IMR-90 (cell line): ENCODE results near the gene TRAFD1. TPM values are rescaled to one million over a fixed set of nuclear protein-coding genes. Genes with fewer than 3 reads are reported as not detected.

Experiments used
- ATAC-seq: fragments of 200-7000 bp; cut with Tn5 transposase; 2 replicates; pipeline ENCODE4 v1.9.1; 2020; ENCODE audit warnings: low read depth, mild to moderate bottlenecking, moderate library complexity
- BruUV-seq: library from RNA; stranded (reverse); fragments of 400-500 nt; replicated peaks from 2 replicates; lab custom pipeline; 2021; lab: Mats Ljungman, UMichigan
- CTCF ChIA-PET: fragments of 300-600 bp; formaldehyde crosslinking; extraction: SDS; loops from one replicate; lab custom pipeline; 2021; ENCODE audit warnings: antibody characterized with exemption; lab: Yijun Ruan, JAX
- POLR2A ChIA-PET: fragments of 300-600 bp; sonication (Branson Sonifier 250); formaldehyde crosslinking; loops from one replicate; lab custom pipeline; 2022; ENCODE audit warnings: antibody characterized with exemption; ENCODE audit not compliant: unreplicated experiment; lab: Charles Lee
- DNase-seq: peaks from one replicate; pipeline ENCODE4 v3.0.0; 2013
- H2AFZ ChIP-seq: replicated peaks from 2 replicates; pipeline ENCODE3; 2013; ENCODE audit warnings: low read length, mild to moderate bottlenecking; ENCODE audit not compliant: poor library complexity
- H2AK5ac ChIP-seq: 2 replicates; pipeline ENCODE4 v1.6.1; 2013; ENCODE audit warnings: low read depth, low read length, inconsistent platforms
- H2AK9ac ChIP-seq: replicated peaks from 2 replicates; pipeline ENCODE3; 2013; ENCODE audit warnings: mild to moderate bottlenecking, low read depth, low read length, moderate library complexity; ENCODE audit not compliant: poor library complexity
- H2BK120ac ChIP-seq: 2 replicates; pipeline ENCODE4 v1.6.1; 2013; ENCODE audit warnings: low read depth, low read length, inconsistent platforms
- H2BK15ac ChIP-seq: 3 replicates; pipeline ENCODE4 v1.6.1; 2013; ENCODE audit warnings: low read depth, low read length, inconsistent platforms
- H2BK20ac ChIP-seq: 2 replicates; pipeline ENCODE4 v1.6.1; 2013; ENCODE audit warnings: low read depth, mild to moderate bottlenecking, inconsistent platforms, low read length, moderate library complexity
- H2BK5ac ChIP-seq: 2 replicates; pipeline ENCODE4 v1.6.1; 2013; ENCODE audit warnings: mild to moderate bottlenecking, low read depth, low read length, inconsistent platforms; ENCODE audit not compliant: poor library complexity, severe bottlenecking
- H3K14ac ChIP-seq: replicated peaks from 2 replicates; pipeline ENCODE4 v1.6.1; 2013; ENCODE audit warnings: low read depth, low read length, inconsistent platforms
- H3K18ac ChIP-seq: 2 replicates; pipeline ENCODE4 v1.6.1; 2013; ENCODE audit warnings: low read depth, low read length, control low read depth
- H3K23ac ChIP-seq: 2 replicates; pipeline ENCODE4 v1.6.1; 2013; ENCODE audit warnings: low read depth, low read length, inconsistent platforms
- H3K27ac ChIP-seq: 2 replicates; pipeline ENCODE4 v1.5.1; 2013; ENCODE audit warnings: mild to moderate bottlenecking, control low read depth, low read length; ENCODE audit not compliant: insufficient read depth
- H3K27me3 ChIP-seq: 2 replicates; pipeline ENCODE4 v1.6.1; 2013; ENCODE audit warnings: low read length; ENCODE audit not compliant: control insufficient read depth, insufficient read depth
- H3K36me3 ChIP-seq: 2 replicates; pipeline ENCODE4 v1.6.1; 2013; ENCODE audit warnings: low read length, mixed read lengths; ENCODE audit not compliant: control insufficient read depth, insufficient read depth
- H3K4ac ChIP-seq: 2 replicates; pipeline ENCODE4 v1.6.1; 2013; ENCODE audit warnings: low read depth, low read length, inconsistent platforms
- H3K4me1 ChIP-seq: 2 replicates; pipeline ENCODE4 v1.6.1; 2013; ENCODE audit warnings: low read length, mixed read lengths; ENCODE audit not compliant: control insufficient read depth, insufficient read depth
- H3K4me2 ChIP-seq: 2 replicates; pipeline ENCODE4 v1.6.1; 2013; ENCODE audit warnings: low read depth, mild to moderate bottlenecking, control low read depth, low read length, moderate library complexity
- H3K4me3 ChIP-seq: 2 replicates; pipeline ENCODE4 v1.5.1; 2013; ENCODE audit warnings: low read depth, mild to moderate bottlenecking, control low read depth, low read length, moderate library complexity; ENCODE audit not compliant: insufficient read depth
- H3K56ac ChIP-seq: 2 replicates; pipeline ENCODE4 v1.6.1; 2013; ENCODE audit warnings: low read length, inconsistent platforms; ENCODE audit not compliant: insufficient read depth; ENCODE audit errors: extremely low read depth
- H3K79me1 ChIP-seq, 2 experiments: 2 replicates each; pipeline ENCODE4 v1.6.1; 2013; ENCODE audit warnings: low read length in 2 of 2, inconsistent platforms in 1 of 2, low read depth in 1 of 2
- H3K9ac ChIP-seq: 2 replicates; pipeline ENCODE4 v1.6.1; 2013; ENCODE audit warnings: low read depth, low read length, control low read depth
- H3K9me1 ChIP-seq: 2 replicates; pipeline ENCODE4 v1.6.1; 2013; ENCODE audit warnings: low read length, inconsistent platforms; ENCODE audit not compliant: insufficient read depth
- H3K9me3 ChIP-seq: 2 replicates; pipeline ENCODE4 v1.6.1; 2013; ENCODE audit warnings: low read length; ENCODE audit not compliant: control insufficient read depth, insufficient read depth
- H4K20me1 ChIP-seq: 2 replicates; pipeline ENCODE4 v1.6.1; 2013; ENCODE audit warnings: low read length, inconsistent platforms; ENCODE audit not compliant: insufficient read depth
- H4K5ac ChIP-seq: 2 replicates; pipeline ENCODE4 v1.6.1; 2013; ENCODE audit warnings: mild to moderate bottlenecking, low read depth, low read length, control low read depth
- H4K8ac ChIP-seq, 2 experiments: 2 replicates each; pipeline ENCODE4 v1.6.1; 2013; ENCODE audit warnings: low read depth in 2 of 2, low read length in 2 of 2, control low read depth in 1 of 2, inconsistent platforms in 1 of 2
- H4K91ac ChIP-seq: 2 replicates; pipeline ENCODE4 v1.6.1; 2013; ENCODE audit warnings: low read depth, low read length, inconsistent platforms; ENCODE audit not compliant: insufficient read depth
- BHLHE40 ChIP-seq: fragments of 150-350 bp; IDR thresholded peaks from 2 replicates; pipeline ENCODE4 v1.6.1; 2016; ENCODE audit warnings: mild to moderate bottlenecking, low read depth, low read length
- CHD1 ChIP-seq: IDR thresholded peaks from 2 replicates; pipeline ENCODE4 v1.6.1; 2012; ENCODE audit warnings: low read depth, low read length, improper control_type of control experiment
- FOS ChIP-seq: fragments of 150-350 bp; IDR thresholded peaks from 2 replicates; pipeline ENCODE4 v1.6.1; 2016; ENCODE audit warnings: low read depth, low read length
- MAFK ChIP-seq: IDR thresholded peaks from 2 replicates; pipeline ENCODE4 v1.6.1; 2012; ENCODE audit warnings: low read depth, low read length, improper control_type of control experiment
- MAZ ChIP-seq: IDR thresholded peaks from 2 replicates; pipeline ENCODE4 v1.6.1; 2012; ENCODE audit warnings: low read depth, mild to moderate bottlenecking, low read length, improper control_type of control experiment, moderate library complexity, borderline replicate concordance
- NFE2L2 ChIP-seq: fragments of 150-350 bp; IDR thresholded peaks from 2 replicates; pipeline ENCODE4 v1.6.1; 2016; ENCODE audit warnings: low read depth, mild to moderate bottlenecking, low read length
- RAD21 ChIP-seq: IDR thresholded peaks from 2 replicates; pipeline ENCODE4 v1.6.1; 2012; ENCODE audit warnings: low read length, improper control_type of control experiment
- RCOR1 ChIP-seq: IDR thresholded peaks from 2 replicates; pipeline ENCODE4 v1.6.1; 2012; ENCODE audit warnings: mild to moderate bottlenecking, low read length, improper control_type of control experiment; ENCODE audit not compliant: insufficient replicate concordance
- RFX5 ChIP-seq: IDR thresholded peaks from 2 replicates; pipeline ENCODE4 v1.8.0; 2012; ENCODE audit warnings: low read depth, mild to moderate bottlenecking, low read length, moderate library complexity
- WGBS, 2 experiments: methylation state at CpG; one replicate each; pipeline versions ENCODE4 v1.1.5 to v1.1.7; 2013; ENCODE audit warnings: missing lambda C conversion rate in 2 of 2; ENCODE audit not compliant: insufficient read length in 1 of 2; ENCODE audit errors: extremely low coverage in 2 of 2; 5-methylcytosine and 5-hydroxymethylcytosine counted together
- dilution Hi-C: fragments of 300-500 bp; cut with HindIII; formaldehyde crosslinking; loops from one replicate; pipeline ENCODE4 v1.14.3; 2018; ENCODE audit warnings: low sequenced_read_pairs; ENCODE audit not compliant: unreplicated experiment
- in situ Hi-C: fragments of 300-500 bp; cut with MboI; formaldehyde crosslinking; loops from 3 replicates; pipeline ENCODE4 v1.14.3; 2019; ENCODE audit warnings: low sequenced_read_pairs, inconsistent platforms, mixed read lengths
- intact Hi-C: fragments of 100-400 bp; cut with micrococcal nuclease; formaldehyde crosslinking; loops from 2 replicates; pipeline ENCODE4 v1.10.0; 2022
- polyA plus RNA-seq, 3 experiments: library from polyadenylated mRNA; depleted of rRNA; stranded (reverse); fragments of >200 nt; gene quantifications; 2 replicates each; pipeline ENCODE4 v1.2.3, GENCODE V29; 2012; ENCODE audit warnings: low replicate concordance in 1 of 3
- total RNA-seq: library from RNA; depleted of rRNA; stranded (reverse); fragments of >200 nt; gene quantifications from 2 replicates; pipeline ENCODE4 v1.2.3, GENCODE V29; 2012
- TF ChIP-seq, protein P1 (sequence below): fragments of 150-350 bp; IDR thresholded peaks from 2 replicates; pipeline ENCODE4 v1.6.1; 2016; ENCODE audit warnings: low read depth, mild to moderate bottlenecking, low read length, moderate library complexity, borderline replicate concordance
- TF ChIP-seq, protein P2 (sequence below): fragments of 150-350 bp; IDR thresholded peaks from 2 replicates; pipeline ENCODE4 v1.6.1; 2017; ENCODE audit warnings: mild to moderate bottlenecking, antibody characterized with exemption, low read length, low read depth

TRAFD1 gene
- total and polyA plus RNA-seq, 2 of the 4 experiments (the other 2 are of a cell fraction): 41.3 to 70.4 TPM

DNA sequence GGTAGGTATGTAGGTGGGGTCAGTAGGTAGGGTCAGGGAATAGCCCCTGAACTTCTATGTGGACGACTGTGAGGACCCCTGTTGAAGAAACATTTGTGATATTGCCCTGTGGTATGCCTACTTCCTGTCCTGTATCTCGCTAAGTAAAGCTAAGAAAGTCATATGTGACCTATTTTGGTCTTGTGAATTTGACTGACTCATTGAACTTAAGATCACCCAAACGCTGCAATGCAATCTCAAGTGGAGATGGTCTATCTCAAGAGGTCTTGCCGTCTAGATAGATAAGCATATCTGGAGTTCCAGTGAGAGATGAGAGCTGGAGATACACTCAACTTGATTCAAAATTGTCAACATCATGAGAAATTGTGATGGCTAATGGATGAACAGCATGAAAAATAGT lies 73.8 kb downstream of the TRAFD1 start:
- Histone ChIP-seq H2BK15ac (no peak overlapping the region), H2AFZ (no peak overlapping the region), H3K27me3 (no peaks in the 10 kb centered on the region), H3K4me2 (no peak overlapping the region), H3K27ac (no peak overlapping the region), H4K5ac (no peak overlapping the region), H3K18ac (no peak overlapping the region), H2BK20ac (no peak overlapping the region), H4K8ac (no peak overlapping the region), H4K20me1 (no peaks in the 10 kb centered on the region), H3K14ac (no peak overlapping the region), H3K4ac (no peak overlapping the region), H3K4me3 (no peak overlapping the region), H2AK5ac (no peak overlapping the region), H2AK9ac (no peak overlapping the region), H3K9me3 (no peaks in the 10 kb centered on the region), H2BK120ac (no peak overlapping the region), H3K23ac (no peak overlapping the region), H3K56ac (no peak overlapping the region), H3K9ac (no peak overlapping the region), H3K36me3 (peaks cover 50% of the 10 kb centered on the region), H3K9me1 (no peaks in the 10 kb centered on the region), H2BK5ac (no peak overlapping the region), H3K4me1 (no peaks in the 10 kb centered on the region), H3K79me1 (no peaks in the 10 kb centered on the region; a peak in 1 of 4 replicates), H4K91ac (no peak overlapping the region)
- ATAC-seq: no peak
- TF ChIP-seq, protein P1, sequence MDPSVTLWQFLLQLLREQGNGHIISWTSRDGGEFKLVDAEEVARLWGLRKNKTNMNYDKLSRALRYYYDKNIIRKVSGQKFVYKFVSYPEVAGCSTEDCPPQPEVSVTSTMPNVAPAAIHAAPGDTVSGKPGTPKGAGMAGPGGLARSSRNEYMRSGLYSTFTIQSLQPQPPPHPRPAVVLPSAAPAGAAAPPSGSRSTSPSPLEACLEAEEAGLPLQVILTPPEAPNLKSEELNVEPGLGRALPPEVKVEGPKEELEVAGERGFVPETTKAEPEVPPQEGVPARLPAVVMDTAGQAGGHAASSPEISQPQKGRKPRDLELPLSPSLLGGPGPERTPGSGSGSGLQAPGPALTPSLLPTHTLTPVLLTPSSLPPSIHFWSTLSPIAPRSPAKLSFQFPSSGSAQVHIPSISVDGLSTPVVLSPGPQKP: no peak
- no peak for TF ChIP-seq RCOR1
- TF ChIP-seq NFE2L2: no peak
- no peak for TF ChIP-seq CHD1
- TF ChIP-seq RAD21: no peak
- TF ChIP-seq MAZ: no peak
- TF ChIP-seq MAFK: no peak
- TF ChIP-seq, protein P2, sequence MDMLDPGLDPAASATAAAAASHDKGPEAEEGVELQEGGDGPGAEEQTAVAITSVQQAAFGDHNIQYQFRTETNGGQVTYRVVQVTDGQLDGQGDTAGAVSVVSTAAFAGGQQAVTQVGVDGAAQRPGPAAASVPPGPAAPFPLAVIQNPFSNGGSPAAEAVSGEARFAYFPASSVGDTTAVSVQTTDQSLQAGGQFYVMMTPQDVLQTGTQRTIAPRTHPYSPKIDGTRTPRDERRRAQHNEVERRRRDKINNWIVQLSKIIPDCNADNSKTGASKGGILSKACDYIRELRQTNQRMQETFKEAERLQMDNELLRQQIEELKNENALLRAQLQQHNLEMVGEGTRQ: no peak
- TF ChIP-seq BHLHE40: no peak
- TF ChIP-seq RFX5: no peak
- TF ChIP-seq FOS: no peak
- dilution Hi-C loops (no loop called here), in situ Hi-C loops (loop anchor here (5.0 kb wide), 1 partner anchor 188 kb away; no protein-coding TSS in a partner anchor), intact Hi-C loops (loop anchor here (5.0 kb wide), 1 partner anchor 38 kb away; no protein-coding TSS in a partner anchor)
- WGBS, 2 experiments: 85% methylated on average over 2 of the region's 4 CpGs; no CpG with 5 or more reads in 1 of the 2 experiments
- CTCF ChIA-PET: interaction anchor here (1.6 kb wide), 1 partner anchor 19 kb away, joined by 4 read pairs; no protein-coding TSS in a partner anchor
- DNase-seq: peak; percentile 18
- POLR2A ChIA-PET: no interaction called here
- no TSS peak for BruUV-seq
